ENCODE results near the gene SERPING1.

Gene SERPING1

DNA sequence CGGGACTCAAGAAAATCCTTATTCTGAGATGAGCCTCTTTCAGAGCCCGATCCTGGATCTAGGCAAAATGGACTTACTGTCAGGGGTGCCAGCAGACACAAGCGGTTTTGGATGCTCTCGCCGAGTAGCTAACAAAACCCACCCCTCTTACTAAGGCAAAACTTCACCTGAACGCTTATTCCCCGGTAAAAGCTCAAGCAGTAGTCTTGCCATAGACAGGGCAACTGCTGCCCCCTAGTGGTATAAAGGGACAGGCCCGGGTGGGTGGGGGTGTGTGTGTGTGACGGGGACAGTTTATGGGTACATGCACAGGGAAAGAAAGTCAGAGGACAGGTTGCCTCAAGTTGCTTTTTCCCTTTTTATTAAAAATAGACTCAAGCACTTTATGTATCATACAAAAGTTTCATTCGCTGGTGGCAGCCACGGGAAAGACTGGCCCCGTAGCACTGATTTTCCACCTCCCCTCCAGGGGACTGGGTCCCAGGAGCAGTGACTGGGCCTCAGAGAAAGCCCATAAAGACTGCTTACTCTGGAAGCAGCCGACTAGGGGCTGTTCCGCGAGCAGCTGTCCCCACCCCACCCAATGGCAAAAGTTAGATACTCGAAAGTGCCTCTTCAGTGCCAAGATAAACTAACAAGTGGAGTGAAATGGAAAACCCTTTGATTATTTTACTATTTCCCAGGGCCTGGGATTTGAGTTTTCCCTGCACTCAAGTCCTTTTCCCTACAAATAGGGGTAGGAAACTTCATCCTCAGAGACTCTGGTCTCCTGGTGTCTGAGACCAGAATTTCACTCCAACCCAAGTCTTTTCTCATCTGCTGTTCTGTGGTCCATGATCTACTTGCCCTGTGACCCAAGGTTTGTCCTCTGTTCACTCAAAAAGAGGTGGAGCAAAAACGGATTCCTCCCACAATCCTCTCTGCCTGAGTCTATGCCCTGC is 47.5 kb downstream of the SERPING1 start:
- H3K27me3 ChIP-seq = peaks cover 46 to 56% (median 50%) of the 10 kb centered on the region in 11 experiments
- H3K4me3 ChIP-seq = no peak overlapping the region
- no peak overlapping the region for H3K9ac ChIP-seq
- no peaks in the 10 kb centered on the region for H3K9me3 ChIP-seq (replicated peaks in 1 of 11)
- no peaks in the 10 kb centered on the region for H3K36me3 ChIP-seq
- H3K4me2 ChIP-seq = peak overlapping the region; percentile 3 to 98 (median 23); a peak in 11 of 22 replicates
- no peak for TF ChIP-seq Cebpa-rat (IDR thresholded peaks at IDR 0.05)
- peaks cover 0 to 57% (median 42%) of the 10 kb centered on the region in 11 experiments; a peak in 18 of 22 replicates for H4K20me1 ChIP-seq
- H3K27ac ChIP-seq = no peak overlapping the region
- H3K4me1 ChIP-seq = peaks cover 71 to 97% (median 87%) of the 10 kb centered on the region in 10 experiments

DNA sequence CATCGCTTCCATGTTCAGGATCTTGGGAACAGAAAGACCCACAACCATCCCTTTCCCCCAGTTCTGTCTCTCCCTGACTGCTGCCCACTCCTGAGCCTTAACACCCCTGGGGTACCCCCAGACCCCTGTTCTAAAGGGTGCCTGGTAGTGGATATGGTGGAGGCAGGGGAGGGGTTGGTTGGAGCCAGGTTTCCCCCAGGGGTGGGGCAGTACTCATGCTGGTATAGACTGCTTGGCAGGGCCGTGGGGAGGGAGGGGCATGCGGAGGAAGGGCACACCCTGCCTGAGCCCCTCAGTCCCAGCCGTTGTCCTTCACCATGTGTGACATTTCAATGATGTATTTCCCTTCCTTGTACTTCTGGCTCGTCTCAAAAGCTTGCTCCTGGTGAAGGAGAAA is 48.2 kb downstream of the SERPING1 start:
- TF ChIP-seq Cebpa-rat (IDR thresholded peaks at IDR 0.05) = no peak
- Histone ChIP-seq H3K27me3 (peaks cover 46 to 63% (median 57%) of the 10 kb centered on the region in 11 experiments), H3K9ac (no peak overlapping the region), H3K9me3 (replicated peaks in 1 of 11) (no peaks in the 10 kb centered on the region), H3K4me3 (no peak overlapping the region), H3K27ac (no peak overlapping the region), H3K36me3 (no peaks in the 10 kb centered on the region), H3K4me2 (peak overlapping the region in 10 of 11 experiments; percentile 17 to 99 (median 87); a peak in 19 of 22 replicates), H3K4me1 (peaks cover 65 to 94% (median 84%) of the 10 kb centered on the region in 10 experiments), H4K20me1 (peaks cover 0 to 56% (median 42%) of the 10 kb centered on the region in 11 experiments; a peak in 18 of 22 replicates)

DNA sequence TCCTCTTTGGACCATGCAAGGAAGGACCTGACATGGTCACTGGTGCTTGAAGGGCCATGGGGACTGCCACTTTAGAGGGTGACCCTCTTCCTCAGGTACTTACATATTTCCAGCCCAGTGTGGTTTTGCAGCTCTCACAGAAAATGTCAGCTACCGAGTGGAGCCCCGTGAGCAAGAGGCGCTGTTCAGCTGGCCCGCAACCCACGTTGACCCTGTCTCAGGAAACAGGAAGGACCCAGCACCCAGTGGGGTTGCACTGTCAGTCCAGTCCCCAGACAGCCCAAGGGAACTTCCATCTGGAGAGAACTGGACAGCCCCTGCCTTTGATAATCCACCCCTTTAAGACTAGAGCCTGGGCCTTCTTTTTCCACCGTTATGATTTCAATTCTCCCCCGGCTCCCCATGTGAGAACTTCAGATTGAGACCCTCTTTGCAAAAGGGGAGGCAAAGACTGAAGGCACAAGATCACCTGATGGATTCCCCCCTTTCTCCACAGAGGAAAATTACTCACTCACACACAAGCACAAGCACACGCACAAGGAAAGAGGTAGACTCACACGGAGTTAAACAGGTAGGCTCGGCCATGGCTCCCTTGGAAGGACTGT is 48.8 kb downstream of the SERPING1 start:
- peaks cover 46 to 69% (median 63%) of the 10 kb centered on the region in 11 experiments for H3K27me3 ChIP-seq
- H3K4me1 ChIP-seq = peaks cover 58 to 88% (median 78%) of the 10 kb centered on the region in 10 experiments
- no peak for TF ChIP-seq Cebpa-rat (IDR thresholded peaks at IDR 0.05)
- H3K27ac ChIP-seq = no peak overlapping the region
- H4K20me1 ChIP-seq = peaks cover 0 to 50% (median 42%) of the 10 kb centered on the region in 11 experiments; a peak in 18 of 22 replicates
- peak overlapping the region in 10 of 11 experiments; percentile 17 to 99 (median 87); a peak in 19 of 22 replicates for H3K4me2 ChIP-seq
- H3K9ac ChIP-seq = no peak overlapping the region; a peak in 1 of 22 replicates
- no peaks in the 10 kb centered on the region for H3K36me3 ChIP-seq
- H3K9me3 ChIP-seq (replicated peaks in 1 of 11) = no peaks in the 10 kb centered on the region
- H3K4me3 ChIP-seq = no peak overlapping the region

DNA sequence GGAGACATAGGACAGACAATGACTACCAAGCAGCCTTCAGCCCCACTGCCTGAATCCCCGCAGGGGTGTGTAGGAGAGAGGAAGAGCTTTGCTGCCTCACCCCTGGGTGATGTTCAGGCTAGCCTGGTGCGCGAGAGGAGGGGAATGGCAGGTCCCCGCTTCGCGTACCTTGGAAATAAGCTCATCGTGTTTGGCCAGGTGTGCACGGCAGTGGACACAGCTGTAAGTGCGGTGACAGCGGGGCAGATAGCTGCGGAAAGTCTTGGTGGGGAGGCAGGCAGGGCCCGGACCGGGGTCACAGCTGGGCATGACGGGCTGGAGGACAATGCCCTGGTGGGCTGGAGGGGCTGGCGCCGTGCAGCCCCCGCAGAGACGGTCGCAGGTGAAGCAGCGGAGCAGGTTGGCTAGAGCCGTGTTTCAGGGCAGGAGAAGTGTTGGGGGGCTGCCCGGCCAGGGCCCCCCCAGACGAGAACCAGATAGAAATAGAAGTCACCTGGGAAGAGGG is 49.4 kb downstream of the SERPING1 start:
- H3K27ac ChIP-seq = no peak overlapping the region
- peaks cover 46 to 73% (median 68%) of the 10 kb centered on the region in 11 experiments for H3K27me3 ChIP-seq
- H4K20me1 ChIP-seq = peaks cover 0 to 47% (median 42%) of the 10 kb centered on the region in 11 experiments; a peak in 18 of 22 replicates
- no peaks in the 10 kb centered on the region for H3K36me3 ChIP-seq
- no peak overlapping the region for H3K4me3 ChIP-seq
- no peak for TF ChIP-seq Cebpa-rat (IDR thresholded peaks at IDR 0.05)
- H3K4me1 ChIP-seq = peaks cover 53 to 82% (median 72%) of the 10 kb centered on the region in 10 experiments
- peak overlapping the region in 10 of 11 experiments; percentile 15 to 99 (median 88); a peak in 16 of 22 replicates for H3K4me2 ChIP-seq
- no peak overlapping the region for H3K9ac ChIP-seq
- no peaks in the 10 kb centered on the region for H3K9me3 ChIP-seq (replicated peaks in 1 of 11)

DNA sequence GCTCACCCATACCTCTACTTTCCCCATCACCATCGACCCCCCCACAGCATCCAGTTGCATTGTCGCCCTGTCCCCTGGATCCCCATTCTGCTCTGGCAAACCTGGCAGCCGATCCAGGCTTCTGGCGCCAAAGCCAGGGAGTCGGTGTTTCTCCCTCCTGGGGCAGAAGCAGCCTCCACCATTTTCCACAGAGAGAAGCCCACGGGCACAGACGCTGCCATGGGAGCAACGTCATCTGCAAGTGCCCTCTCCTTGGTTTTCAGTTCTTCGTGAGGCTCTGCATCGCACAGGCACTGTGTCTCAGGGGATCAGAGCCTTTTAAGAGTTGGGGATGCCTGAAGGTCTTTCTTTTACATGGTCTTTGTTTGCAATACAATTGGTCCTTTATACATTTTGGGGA is 49.9 kb downstream of the SERPING1 start:
- Histone ChIP-seq H3K27me3 (peaks cover 46 to 73% (median 68%) of the 10 kb centered on the region in 11 experiments), H3K4me2 (peak overlapping the region; percentile 15 to 99 (median 83); a peak in 20 of 22 replicates), H4K20me1 (peaks cover 0 to 46% (median 42%) of the 10 kb centered on the region in 11 experiments; a peak in 18 of 22 replicates), H3K4me1 (peaks cover 48 to 80% (median 70%) of the 10 kb centered on the region in 10 experiments), H3K27ac (no peak overlapping the region), H3K4me3 (no peak overlapping the region), H3K9me3 (replicated peaks in 1 of 11) (no peaks in the 10 kb centered on the region), H3K36me3 (no peaks in the 10 kb centered on the region), H3K9ac (no peak overlapping the region)
- TF ChIP-seq Cebpa-rat (IDR thresholded peaks at IDR 0.05) = no peak

DNA sequence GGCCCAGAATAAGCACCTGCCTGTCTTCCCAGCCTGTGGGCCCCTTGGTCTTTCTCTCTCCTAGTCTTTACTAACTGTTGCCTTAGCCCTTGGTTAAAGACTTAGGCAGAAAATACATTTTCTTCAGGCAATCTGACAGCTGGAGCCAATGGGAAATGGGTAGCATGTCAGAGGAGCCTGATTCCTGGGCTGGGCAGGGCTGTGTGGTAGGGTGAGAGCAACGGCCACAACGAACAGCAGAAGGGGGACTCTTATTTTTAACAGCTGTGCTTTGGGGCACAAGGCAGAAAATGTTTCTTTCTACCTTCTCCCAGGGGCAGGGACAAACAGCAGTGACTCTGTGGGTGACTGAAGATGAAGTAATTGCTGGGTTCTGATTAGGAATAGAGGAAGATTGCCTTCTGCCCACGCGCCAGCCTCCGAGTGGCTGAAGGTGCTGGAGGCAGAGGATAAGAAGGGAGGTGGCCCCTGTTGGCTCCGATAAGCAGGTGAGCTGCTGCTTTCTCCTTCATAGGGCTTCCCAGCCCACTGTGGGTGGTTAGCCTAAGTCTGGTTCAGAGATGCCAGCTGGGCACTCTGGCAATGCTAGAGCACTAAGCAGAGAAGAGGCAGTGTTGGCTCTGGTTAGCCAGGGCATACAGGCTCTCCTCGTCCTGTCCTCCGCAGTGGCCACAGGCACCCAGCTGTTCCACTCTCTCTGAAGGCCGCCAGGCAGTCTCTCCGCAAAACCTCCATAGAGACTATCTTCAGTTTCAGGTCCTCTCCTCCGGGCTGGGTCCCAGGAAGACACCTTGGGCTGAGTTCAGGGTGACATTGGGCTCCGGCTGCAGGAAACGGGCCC is 50.7 kb downstream of the SERPING1 start:
- TF ChIP-seq Cebpa-rat (IDR thresholded peaks at IDR 0.05) = no peak
- peaks cover 0 to 46% (median 42%) of the 10 kb centered on the region in 11 experiments; a peak in 18 of 22 replicates for H4K20me1 ChIP-seq
- H3K27ac ChIP-seq = no peak overlapping the region
- peak overlapping the region in 9 of 10 experiments; percentile 6 to 67 (median 55); a peak in 12 of 20 replicates for H3K4me3 ChIP-seq
- no peaks in the 10 kb centered on the region for H3K9me3 ChIP-seq (replicated peaks in 1 of 11)
- H3K4me2 ChIP-seq = peak overlapping the region; percentile 65 to 99 (median 88)
- H3K27me3 ChIP-seq = peaks cover 46 to 73% (median 68%) of the 10 kb centered on the region in 11 experiments
- no peaks in the 10 kb centered on the region for H3K36me3 ChIP-seq
- H3K9ac ChIP-seq = peak overlapping the region in 3 of 11 experiments; percentile 11 to 50 (median 40); a peak in 2 of 22 replicates
- H3K4me1 ChIP-seq = peaks cover 49 to 80% (median 69%) of the 10 kb centered on the region in 10 experiments

DNA sequence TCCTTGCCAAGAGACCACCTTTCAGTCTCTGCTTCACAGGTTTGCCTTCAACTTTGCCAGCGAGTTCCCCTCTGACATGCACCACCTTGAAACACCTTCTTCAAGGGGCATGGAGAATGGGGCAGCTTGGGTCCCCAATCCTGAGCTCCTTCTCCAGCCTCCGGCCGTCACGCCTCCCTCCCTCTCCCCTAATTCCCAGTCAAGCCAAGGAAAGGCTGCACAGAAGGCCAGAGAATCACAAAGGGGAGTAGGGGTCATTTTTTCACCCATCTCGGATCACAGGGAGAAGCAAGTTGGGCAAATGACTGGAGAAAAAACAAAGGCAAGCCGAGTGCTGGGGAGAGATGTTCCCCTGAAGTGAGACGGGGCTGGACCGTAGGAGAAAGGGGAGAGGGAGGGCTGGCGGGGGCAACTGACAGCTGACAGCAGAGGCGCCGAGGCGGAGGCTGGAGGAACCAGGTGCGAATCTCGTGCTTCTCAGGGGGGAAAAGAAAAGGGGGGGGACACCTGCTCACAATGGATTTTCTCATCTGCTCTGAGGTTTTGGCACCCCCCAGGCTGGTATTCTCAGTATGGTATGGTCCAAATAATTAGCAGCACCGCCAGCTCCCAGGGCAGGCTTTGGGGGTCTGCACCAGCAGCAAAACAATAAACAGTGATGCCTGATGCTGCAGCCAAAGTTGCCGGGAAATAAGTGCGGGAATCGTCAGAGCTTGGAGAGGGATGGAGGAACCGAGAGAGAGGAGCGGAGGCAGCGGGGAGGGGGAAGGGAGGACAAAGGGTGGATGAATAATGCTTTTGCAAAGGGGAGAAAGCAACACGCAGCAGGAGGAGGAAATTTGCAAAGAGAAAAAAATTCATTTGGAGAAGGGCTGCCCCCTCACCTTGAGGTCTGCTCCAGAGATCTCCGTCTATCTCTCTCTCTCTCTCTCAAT is 51.6 kb downstream of the SERPING1 start:
- H3K4me2 ChIP-seq = peak overlapping the region; percentile 65 to 99 (median 88)
- H3K9me3 ChIP-seq (replicated peaks in 1 of 11) = no peaks in the 10 kb centered on the region
- H3K27ac ChIP-seq = no peak overlapping the region
- peaks cover 46 to 73% (median 68%) of the 10 kb centered on the region in 11 experiments for H3K27me3 ChIP-seq
- H3K36me3 ChIP-seq = no peaks in the 10 kb centered on the region
- peaks cover 50 to 79% (median 65%) of the 10 kb centered on the region in 10 experiments for H3K4me1 ChIP-seq
- peak overlapping the region; percentile 14 to 67 (median 53); a peak in 16 of 20 replicates for H3K4me3 ChIP-seq
- TF ChIP-seq Cebpa-rat (IDR thresholded peaks at IDR 0.05) = no peak
- peaks cover 0 to 46% (median 42%) of the 10 kb centered on the region in 11 experiments; a peak in 18 of 22 replicates for H4K20me1 ChIP-seq
- H3K9ac ChIP-seq = peak overlapping the region in 7 of 11 experiments; percentile 24 to 58 (median 40); a peak in 9 of 22 replicates

Data from BLaER1 treated with 17β-estradiol and CSF1 and Interleukin-3, amounts not matched to agents 10 nM and 100 nM (cell line).